Nephron progenitor cell (in vitro differentiated cells): ENCODE data around the gene OMG.

Experiments
- DNase-seq: peaks from one replicate; pipeline ENCODE4 v3.0.0; 2021
- H3K27ac Mint-ChIP-seq: 2 replicates; pipeline ENCODE4 v1.8.0; 2021; ENCODE audit warnings: mild to moderate bottlenecking, moderate library complexity, mixed read lengths
- H3K27me3 Mint-ChIP-seq: 2 replicates; pipeline ENCODE4 v1.8.0; 2021; ENCODE audit warnings: mild to moderate bottlenecking, low read depth, mixed read lengths; ENCODE audit not compliant: poor library complexity
- H3K36me3 Mint-ChIP-seq: 2 replicates; pipeline ENCODE4 v1.8.0; 2021; ENCODE audit warnings: low read depth, mixed read lengths
- H3K4me1 Mint-ChIP-seq: 2 replicates; pipeline ENCODE4 v1.8.0; 2021; ENCODE audit warnings: mixed read lengths
- H3K4me3 Mint-ChIP-seq: 2 replicates; pipeline ENCODE4 v1.8.0; 2021; ENCODE audit warnings: mild to moderate bottlenecking, moderate library complexity, mixed read lengths
- H3K9me3 Mint-ChIP-seq: 2 replicates; pipeline ENCODE4 v1.8.0; 2021; ENCODE audit warnings: mild to moderate bottlenecking, moderate library complexity, mixed read lengths
- TF ChIP-seq, protein P1 (sequence below): fragments of 200-600 bp; sonication (generic); IDR thresholded peaks from 2 replicates; pipeline ENCODE4 v1.5.0; 2021; ENCODE audit warnings: antibody characterized with exemption

The OMG gene

GRCh38 chr17:31261601-31262000 lies 35.4 kb downstream of the OMG start:
- Mint-ChIP-seq H3K4me1 (no peaks in the 10 kb centered on the region), H3K36me3 (peaks cover 48% of the 10 kb centered on the region), H3K27ac (no peak overlapping the region), H3K27me3 (peaks cover 3% of the 10 kb centered on the region), H3K4me3 (no peak overlapping the region), H3K9me3 (no peaks in the 10 kb centered on the region)
- no peak for DNase-seq
- TF ChIP-seq, protein P1, sequence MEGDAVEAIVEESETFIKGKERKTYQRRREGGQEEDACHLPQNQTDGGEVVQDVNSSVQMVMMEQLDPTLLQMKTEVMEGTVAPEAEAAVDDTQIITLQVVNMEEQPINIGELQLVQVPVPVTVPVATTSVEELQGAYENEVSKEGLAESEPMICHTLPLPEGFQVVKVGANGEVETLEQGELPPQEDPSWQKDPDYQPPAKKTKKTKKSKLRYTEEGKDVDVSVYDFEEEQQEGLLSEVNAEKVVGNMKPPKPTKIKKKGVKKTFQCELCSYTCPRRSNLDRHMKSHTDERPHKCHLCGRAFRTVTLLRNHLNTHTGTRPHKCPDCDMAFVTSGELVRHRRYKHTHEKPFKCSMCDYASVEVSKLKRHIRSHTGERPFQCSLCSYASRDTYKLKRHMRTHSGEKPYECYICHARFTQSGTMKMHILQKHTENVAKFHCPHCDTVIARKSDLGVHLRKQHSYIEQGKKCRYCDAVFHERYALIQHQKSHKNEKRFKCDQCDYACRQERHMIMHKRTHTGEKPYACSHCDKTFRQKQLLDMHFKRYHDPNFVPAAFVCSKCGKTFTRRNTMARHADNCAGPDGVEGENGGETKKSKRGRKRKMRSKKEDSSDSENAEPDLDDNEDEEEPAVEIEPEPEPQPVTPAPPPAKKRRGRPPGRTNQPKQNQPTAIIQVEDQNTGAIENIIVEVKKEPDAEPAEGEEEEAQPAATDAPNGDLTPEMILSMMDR: no peak

- H3K4me3 Mint-ChIP-seq: no peak overlapping the region
- no peaks in the 10 kb centered on the region for H3K4me1 Mint-ChIP-seq
- no peak for DNase-seq
- peaks cover 3% of the 10 kb centered on the region for H3K27me3 Mint-ChIP-seq
- TF ChIP-seq, protein P1: no peak
- peaks cover 34% of the 10 kb centered on the region for H3K36me3 Mint-ChIP-seq
- no peaks in the 10 kb centered on the region for H3K9me3 Mint-ChIP-seq
- H3K27ac Mint-ChIP-seq: no peak overlapping the region
These were observed 36.9 kb downstream of the OMG start for GRCh38 chr17:31260151-31260550.

GRCh38 chr17:31256936-31257335 lies 40.1 kb downstream of the OMG start:
- H3K9me3 Mint-ChIP-seq: no peaks in the 10 kb centered on the region
- TF ChIP-seq, protein P1: no peak
- DNase-seq: no peak
- no peak overlapping the region for H3K4me3 Mint-ChIP-seq
- no peak overlapping the region for H3K27ac Mint-ChIP-seq
- peaks cover 3% of the 10 kb centered on the region for H3K27me3 Mint-ChIP-seq
- H3K4me1 Mint-ChIP-seq: no peaks in the 10 kb centered on the region
- H3K36me3 Mint-ChIP-seq: peaks cover 21% of the 10 kb centered on the region

- TF ChIP-seq, protein P1: no peak
- Mint-ChIP-seq H3K27ac (no peak overlapping the region), H3K4me1 (peaks cover 12% of the 10 kb centered on the region), H3K36me3 (peaks cover 8% of the 10 kb centered on the region), H3K9me3 (no peaks in the 10 kb centered on the region), H3K4me3 (no peak overlapping the region), H3K27me3 (no peaks in the 10 kb centered on the region)
- DNase-seq: no peak
These were observed 42.4 kb downstream of the OMG start for GRCh38 chr17:31254654-31255053.

DNA sequence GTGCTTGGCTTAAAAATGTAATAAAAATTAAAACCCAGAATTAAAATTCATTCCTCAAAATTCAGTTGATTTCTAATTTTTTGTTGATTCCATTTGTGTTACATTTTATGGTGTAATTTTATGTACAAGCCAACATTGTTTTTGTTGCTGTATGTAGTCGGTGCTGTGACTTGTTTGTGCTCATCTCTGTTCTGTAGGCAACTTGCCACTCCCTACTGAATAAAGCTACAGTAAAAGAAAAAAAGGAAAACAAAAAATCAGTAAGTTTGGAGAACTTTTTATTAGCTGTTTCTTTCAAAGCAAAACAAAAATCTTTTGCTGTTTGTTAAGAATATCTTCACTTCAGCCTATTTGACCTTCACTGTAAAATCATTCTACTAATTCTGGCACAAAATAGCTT lies 44.3 kb downstream of the OMG start:
- Mint-ChIP-seq H3K4me3 (no peak overlapping the region), H3K27ac (no peak overlapping the region), H3K4me1 (peaks cover 12% of the 10 kb centered on the region), H3K36me3 (peaks cover 23% of the 10 kb centered on the region), H3K27me3 (no peaks in the 10 kb centered on the region), H3K9me3 (no peaks in the 10 kb centered on the region)
- DNase-seq: no peak
- TF ChIP-seq, protein P1: no peak

DNA sequence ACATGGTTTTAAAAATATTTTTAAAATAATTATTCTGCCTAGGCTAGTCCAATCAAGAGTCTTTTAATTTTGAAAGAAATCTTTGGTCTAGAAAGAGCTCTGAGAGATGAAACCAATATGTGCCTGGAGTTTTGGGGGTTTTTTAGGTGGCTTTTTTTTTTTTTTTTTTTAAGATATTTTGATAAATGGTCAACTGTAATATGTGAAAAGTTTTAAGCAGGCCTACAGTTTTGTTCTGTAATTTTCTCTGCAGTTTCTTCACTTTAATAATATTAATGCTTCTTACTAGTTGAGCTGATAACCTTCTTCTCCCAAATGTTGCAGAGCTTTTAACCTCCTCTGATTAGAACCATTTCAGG lies 45.1 kb downstream of the OMG start:
- H3K9me3 Mint-ChIP-seq: no peaks in the 10 kb centered on the region
- H3K4me3 Mint-ChIP-seq: no peak overlapping the region
- H3K36me3 Mint-ChIP-seq: peaks cover 28% of the 10 kb centered on the region
- peaks cover 12% of the 10 kb centered on the region for H3K4me1 Mint-ChIP-seq
- TF ChIP-seq, protein P1: no peak
- H3K27me3 Mint-ChIP-seq: no peaks in the 10 kb centered on the region
- no peak for DNase-seq
- no peak overlapping the region for H3K27ac Mint-ChIP-seq
